B cell (primary cell): ENCODE data around the gene MT1B. TPM values are rescaled to one million over a fixed set of nuclear protein-coding genes. Genes with fewer than 3 reads are reported as not detected.

Experiments
- ATAC-seq: fragments of 200-7000 bp; cut with Tn5 transposase; one replicate; pipeline ENCODE4 v1.10.0; 2021; ENCODE audit warnings: low read depth, mild to moderate bottlenecking, moderate number of reproducible peaks, moderate library complexity
- CTCF ChIA-PET: fragments of 350-600 bp; sonication (Branson Sonifier 250); formaldehyde crosslinking; loops from one replicate; lab custom pipeline; 2021; ENCODE audit warnings: antibody characterized with exemption, inconsistent platforms; lab: Charles Lee
- POLR2A ChIA-PET: fragments of 350-600 bp; sonication (Branson Sonifier 250); formaldehyde crosslinking; loops from one replicate; lab custom pipeline; 2021; ENCODE audit warnings: antibody characterized with exemption; lab: Charles Lee
- DNase-seq: peaks from one replicate; pipeline ENCODE4 v3.0.0; 2013
- H2AFZ ChIP-seq: 2 replicates; pipeline ENCODE4 v1.6.1; 2012; ENCODE audit warnings: mild to moderate bottlenecking, low read depth, low read length; ENCODE audit not compliant: insufficient read depth, poor library complexity, severe bottlenecking
- H3K27ac ChIP-seq, 2 donors: 1 replicate in 1 of 2; 2 replicates in 1 of 2; pipeline ENCODE4 v1.5.1; 2012 to 2013; ENCODE audit warnings: low read length in 2 of 2, mild to moderate bottlenecking in 2 of 2, moderate library complexity in 1 of 2
- H3K27me3 ChIP-seq, 4 experiments: fragments of 200-600 bp in 1 of 4; sonication (generic) in 1 of 4; replicated peaks in 1 of 4; 1 replicate in 2 of 4; 2 replicates in 2 of 4; pipeline versions ENCODE4 v1.6.1 to v1.7.0; 2013 to 2016; ENCODE audit warnings: low read length in 3 of 4, mild to moderate bottlenecking in 2 of 4, mixed read lengths in 1 of 4, moderate library complexity in 1 of 4; ENCODE audit not compliant: insufficient read depth in 4 of 4, control insufficient read depth in 3 of 4; ENCODE audit errors: control extremely low read depth in 1 of 4
- H3K36me3 ChIP-seq, 2 experiments: replicated peaks in 1 of 2; 1 replicate in 1 of 2; 2 replicates in 1 of 2; pipeline versions ENCODE4 v1.6.1 to v1.7.1; 2013; ENCODE audit warnings: low read length in 1 of 2; ENCODE audit not compliant: insufficient read depth in 2 of 2, control insufficient read depth in 1 of 2; ENCODE audit errors: control extremely low read depth in 1 of 2, extremely low read depth in 1 of 2
- H3K4me1 ChIP-seq, 2 donors: fragments of 200-600 bp in 1 of 2; sonication (generic) in 1 of 2; 1 replicate in 1 of 2; 2 replicates in 1 of 2; pipeline versions ENCODE4 v1.5.1 to v1.6.1; 2013 to 2017; ENCODE audit warnings: low read length in 2 of 2; ENCODE audit not compliant: control insufficient read depth in 2 of 2, insufficient read depth in 2 of 2
- H3K4me2 ChIP-seq: replicated peaks from 2 replicates; pipeline ENCODE3; 2012; ENCODE audit warnings: mild to moderate bottlenecking, low read depth, low read length; ENCODE audit not compliant: poor library complexity, severe bottlenecking
- H3K4me3 ChIP-seq, 5 experiments: fragments of 200-600 bp in 1 of 5; sonication (generic) in 1 of 5; 1 replicate in 3 of 5; 2 replicates in 2 of 5; pipeline versions ENCODE4 v1.5.1 to v1.7.0; 2011 to 2016; ENCODE audit warnings: low read length in 4 of 5, mild to moderate bottlenecking in 4 of 5, low read depth in 2 of 5, control low read depth in 1 of 5, moderate library complexity in 1 of 5; ENCODE audit not compliant: insufficient read depth in 1 of 5; ENCODE audit errors: control extremely low read depth in 1 of 5, extremely low read depth in 1 of 5
- H3K79me2 ChIP-seq: fragments of 200-600 bp; sonication (generic); one replicate; pipeline ENCODE4 v1.6.0; 2016; ENCODE audit warnings: low read length; ENCODE audit not compliant: control insufficient read depth, insufficient read depth
- H3K9ac ChIP-seq: fragments of 200-600 bp; sonication (generic); 2 replicates; pipeline ENCODE4 v1.6.1; 2017; ENCODE audit warnings: mild to moderate bottlenecking, low read length, moderate library complexity
- H3K9me3 ChIP-seq, 3 donors: one replicate each; pipeline versions ENCODE4 v1.6.1 to v1.7.1; 2013; ENCODE audit warnings: low read length in 2 of 3; ENCODE audit not compliant: control insufficient read depth in 2 of 3, insufficient read depth in 1 of 3; ENCODE audit errors: control extremely low read depth in 1 of 3
- H4K20me1 ChIP-seq: 2 replicates; pipeline ENCODE4 v1.6.0; 2012; ENCODE audit warnings: mild to moderate bottlenecking, low read length; ENCODE audit not compliant: insufficient read depth, control insufficient read depth, poor library complexity, severe bottlenecking
- H3K27ac Mint-ChIP-seq: one replicate; pipeline ENCODE4 v1.8.0; 2021; ENCODE audit warnings: mixed read lengths
- H3K27me3 Mint-ChIP-seq: one replicate; pipeline ENCODE4 v1.8.0; 2021; ENCODE audit warnings: mixed read lengths
- H3K4me1 Mint-ChIP-seq: one replicate; pipeline ENCODE4 v1.8.0; 2021; ENCODE audit warnings: mixed read lengths
- H3K4me3 Mint-ChIP-seq: one replicate; pipeline ENCODE4 v1.8.0; 2021; ENCODE audit warnings: mixed read lengths
- H3K9me3 Mint-ChIP-seq: one replicate; pipeline ENCODE4 v1.8.0; 2022; ENCODE audit warnings: mixed read lengths; ENCODE audit not compliant: insufficient read depth
- EZH2 ChIP-seq: IDR thresholded peaks from 2 replicates; pipeline ENCODE4 v1.6.1; 2012; ENCODE audit warnings: borderline replicate concordance, low read depth, mild to moderate bottlenecking, moderate library complexity, low read length; ENCODE audit not compliant: insufficient read depth, poor library complexity, severe bottlenecking
- WGBS: methylation state at CpG from one replicate; pipeline ENCODE4 v1.1.5; 2013; ENCODE audit warnings: missing lambda C conversion rate; ENCODE audit not compliant: insufficient coverage; 5-methylcytosine and 5-hydroxymethylcytosine counted together
- intact Hi-C: fragments of 100-400 bp; cut with micrococcal nuclease; formaldehyde crosslinking; loops from one replicate; pipeline ENCODE4 v1.10.0; 2022
- polyA plus RNA-seq: library from polyadenylated mRNA; depleted of rRNA; stranded (reverse); fragments of >200 nt; gene quantifications from 2 replicates; pipeline ENCODE4 v1.2.3, GENCODE V29; 2012
- total RNA-seq, 2 donors: library from RNA; stranded (reverse); fragments of 120-200 nt in 1 of 2; gene quantifications; 1 replicate in 1 of 2; 2 replicates in 1 of 2; pipeline versions ENCODE4 v1.2.3 to v1.2.4, GENCODE V29; 2013 to 2022
- TF ChIP-seq, protein P1 (sequence below): fragments of 200-600 bp; IDR thresholded peaks from one replicate; pipeline ENCODE4 v1.8.0; 2022; ENCODE audit warnings: antibody characterized with exemption, mild to moderate bottlenecking

Gene MT1B
- total and polyA plus RNA-seq, 2 donors (not counting 1 experiment from before 2014, with no cell fraction given): not detected

GRCh38 chr16:56695246-56695645 lies 43.6 kb downstream of the MT1B start:
- peaks cover 0 to 2% (median 0%) of the 10 kb centered on the region in 4 experiments for H3K27me3 ChIP-seq
- WGBS: 100% methylated on average over 1 of the region's 1 CpG
- H4K20me1 ChIP-seq: no peaks in the 10 kb centered on the region
- Mint-ChIP-seq H3K4me3 (no peak overlapping the region), H3K9me3 (peaks cover 7% of the 10 kb centered on the region), H3K4me1 (no peaks in the 10 kb centered on the region), H3K27ac (no peak overlapping the region), H3K27me3 (peaks cover 11% of the 10 kb centered on the region)
- intact Hi-C loops: no loop called here
- ChIA-PET CTCF (interaction anchor here (1.5 kb wide), 1 partner anchor 119 kb away, joined by 4 read pairs; no protein-coding TSS in a partner anchor), POLR2A (no interaction called here)
- H3K36me3 ChIP-seq: no peaks in the 10 kb centered on the region
- H3K4me2 ChIP-seq: no peak overlapping the region
- no peak overlapping the region for H3K27ac ChIP-seq
- TF ChIP-seq, protein P1, sequence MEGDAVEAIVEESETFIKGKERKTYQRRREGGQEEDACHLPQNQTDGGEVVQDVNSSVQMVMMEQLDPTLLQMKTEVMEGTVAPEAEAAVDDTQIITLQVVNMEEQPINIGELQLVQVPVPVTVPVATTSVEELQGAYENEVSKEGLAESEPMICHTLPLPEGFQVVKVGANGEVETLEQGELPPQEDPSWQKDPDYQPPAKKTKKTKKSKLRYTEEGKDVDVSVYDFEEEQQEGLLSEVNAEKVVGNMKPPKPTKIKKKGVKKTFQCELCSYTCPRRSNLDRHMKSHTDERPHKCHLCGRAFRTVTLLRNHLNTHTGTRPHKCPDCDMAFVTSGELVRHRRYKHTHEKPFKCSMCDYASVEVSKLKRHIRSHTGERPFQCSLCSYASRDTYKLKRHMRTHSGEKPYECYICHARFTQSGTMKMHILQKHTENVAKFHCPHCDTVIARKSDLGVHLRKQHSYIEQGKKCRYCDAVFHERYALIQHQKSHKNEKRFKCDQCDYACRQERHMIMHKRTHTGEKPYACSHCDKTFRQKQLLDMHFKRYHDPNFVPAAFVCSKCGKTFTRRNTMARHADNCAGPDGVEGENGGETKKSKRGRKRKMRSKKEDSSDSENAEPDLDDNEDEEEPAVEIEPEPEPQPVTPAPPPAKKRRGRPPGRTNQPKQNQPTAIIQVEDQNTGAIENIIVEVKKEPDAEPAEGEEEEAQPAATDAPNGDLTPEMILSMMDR: no peak
- no peak for TF ChIP-seq EZH2
- no peak for DNase-seq
- H3K4me1 ChIP-seq: no peaks in the 10 kb centered on the region
- H2AFZ ChIP-seq: no peak overlapping the region
- H3K79me2 ChIP-seq: no peaks in the 10 kb centered on the region
- no peak for ATAC-seq
- H3K9me3 ChIP-seq: peaks cover 0 to 23% (median 3%) of the 10 kb centered on the region in 3 donors
- H3K9ac ChIP-seq: no peak overlapping the region
- H3K4me3 ChIP-seq: no peak overlapping the region

GRCh38 chr16:56697456-56698155 lies 45.9 kb downstream of the MT1B start:
- POLR2A ChIA-PET: no interaction called here
- ATAC-seq (no peak), DNase-seq (no peak)
- 91% methylated on average over 4 of the region's 5 CpGs for whole genome bisulfite sequencing
- CTCF ChIA-PET: interaction anchor here (0.6 to 0.7 kb wide), 2 partner anchors 24 to 30 kb away, joined by 3 read pairs; no protein-coding TSS in a partner anchor
- H3K9ac ChIP-seq: no peak overlapping the region
- H3K27me3 ChIP-seq: peaks cover 0 to 2% (median 0%) of the 10 kb centered on the region in 4 experiments
- H3K9me3 ChIP-seq: peaks cover 0 to 18% (median 3%) of the 10 kb centered on the region in 3 donors
- no peaks in the 10 kb centered on the region for H3K79me2 ChIP-seq
- Mint-ChIP-seq H3K4me3 (no peak overlapping the region), H3K9me3 (peaks cover 7% of the 10 kb centered on the region), H3K27ac (no peak overlapping the region), H3K4me1 (peaks cover 5% of the 10 kb centered on the region), H3K27me3 (peaks cover 5% of the 10 kb centered on the region)
- TF ChIP-seq, protein P1: no peak
- no peak for TF ChIP-seq EZH2
- H3K36me3 ChIP-seq: no peaks in the 10 kb centered on the region
- no peak overlapping the region for H3K4me3 ChIP-seq
- intact Hi-C loops: no loop called here
- H3K4me2 ChIP-seq: no peak overlapping the region
- H3K4me1 ChIP-seq: peaks cover 0 to 4% of the 10 kb centered on the region in 2 donors
- no peaks in the 10 kb centered on the region for H4K20me1 ChIP-seq
- no peak overlapping the region for H3K27ac ChIP-seq
- no peak overlapping the region for H2AFZ ChIP-seq
